Stimulated activated naive CD8-positive, alpha-beta T cell treated with anti-CD3 and anti-CD28 coated beads, Interleukin-15, Interleukin-2, amounts not matched to agents 100 ng/mL and 50 ng/mL, for 24 hours (primary cell): ENCODE results near the gene HSCB.
"Not testable (repeated sequence)": the region's sequence is repeated elsewhere in the genome, so short reads cannot be mapped to it uniquely, and the experiment has no call there.

Source experiments
- H3K27ac Mint-ChIP-seq: one replicate; pipeline ENCODE4 v1.8.0; 2021; ENCODE audit warnings: mild to moderate bottlenecking, mixed read lengths
- H3K27me3 Mint-ChIP-seq: one replicate; pipeline ENCODE4 v1.8.0; 2021; ENCODE audit warnings: mixed read lengths
- H3K36me3 Mint-ChIP-seq: one replicate; pipeline ENCODE4 v1.8.0; 2021; ENCODE audit warnings: low read depth, mixed read lengths
- H3K4me1 Mint-ChIP-seq: one replicate; pipeline ENCODE4 v1.8.0; 2021; ENCODE audit warnings: low read depth, mixed read lengths
- H3K4me3 Mint-ChIP-seq: one replicate; pipeline ENCODE4 v1.8.0; 2021; ENCODE audit warnings: mild to moderate bottlenecking, mixed read lengths
- H3K9me3 Mint-ChIP-seq: one replicate; pipeline ENCODE4 v1.8.0; 2021; ENCODE audit warnings: mixed read lengths

The HSCB gene, protein sequence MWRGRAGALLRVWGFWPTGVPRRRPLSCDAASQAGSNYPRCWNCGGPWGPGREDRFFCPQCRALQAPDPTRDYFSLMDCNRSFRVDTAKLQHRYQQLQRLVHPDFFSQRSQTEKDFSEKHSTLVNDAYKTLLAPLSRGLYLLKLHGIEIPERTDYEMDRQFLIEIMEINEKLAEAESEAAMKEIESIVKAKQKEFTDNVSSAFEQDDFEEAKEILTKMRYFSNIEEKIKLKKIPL

DNA sequence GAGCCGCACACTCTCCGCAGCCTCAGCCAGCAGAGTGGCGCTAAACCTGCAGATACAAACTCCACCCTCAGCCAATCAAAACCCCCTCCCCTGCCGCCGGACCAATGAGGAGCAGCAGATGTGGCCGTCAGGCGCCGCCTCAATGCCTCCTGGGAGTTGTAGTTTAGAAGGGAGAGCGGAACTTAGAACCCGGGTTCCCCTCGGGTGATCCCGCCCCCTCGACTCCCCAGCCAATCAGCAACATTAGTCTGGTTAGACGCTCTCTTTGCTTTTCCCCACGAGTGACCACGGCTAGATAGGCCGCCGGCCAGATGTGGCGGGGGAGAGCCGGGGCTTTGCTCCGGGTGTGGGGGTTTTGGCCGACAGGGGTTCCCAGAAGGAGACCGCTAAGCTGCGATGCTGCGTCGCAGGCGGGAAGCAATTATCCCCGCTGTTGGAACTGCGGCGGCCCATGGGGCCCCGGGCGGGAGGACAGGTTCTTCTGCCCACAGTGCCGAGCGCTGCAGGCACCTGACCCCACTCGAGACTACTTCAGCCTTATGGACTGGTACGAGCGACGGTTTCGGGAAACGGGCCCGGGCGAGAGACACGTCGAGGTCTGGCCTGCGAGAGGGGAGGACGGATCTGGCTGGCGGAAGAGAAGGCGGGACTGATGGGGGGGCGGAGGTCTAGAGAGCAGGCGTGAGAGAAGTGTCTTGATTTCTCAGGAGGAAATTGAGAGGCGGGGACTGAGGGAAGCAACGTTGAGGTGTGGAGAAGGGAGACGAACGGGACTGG is at the start of gene HSCB, which contains the start of gene CHEK2:
HSCB (plus strand) TSS at position 255 of the 777 bp plus-strand sequence; CDS start at position 312, 57 bp downstream.
CHEK2 (minus strand) TSS at position 36 of the 777 bp plus-strand sequence. CDS start 7,099 bp downstream, outside the sequence.
- Mint-ChIP-seq H3K4me1 (peaks cover 25% of the 10 kb centered on the region), H3K4me3 (peak within 1 kb of the TSS; percentile 89), H3K27ac (peak within 1 kb of the TSS; percentile 89), H3K36me3 (peaks cover 25% of the 10 kb centered on the region), H3K9me3 (no peaks in the 10 kb centered on the region), H3K27me3 (no peaks in the 10 kb centered on the region)

DNA sequence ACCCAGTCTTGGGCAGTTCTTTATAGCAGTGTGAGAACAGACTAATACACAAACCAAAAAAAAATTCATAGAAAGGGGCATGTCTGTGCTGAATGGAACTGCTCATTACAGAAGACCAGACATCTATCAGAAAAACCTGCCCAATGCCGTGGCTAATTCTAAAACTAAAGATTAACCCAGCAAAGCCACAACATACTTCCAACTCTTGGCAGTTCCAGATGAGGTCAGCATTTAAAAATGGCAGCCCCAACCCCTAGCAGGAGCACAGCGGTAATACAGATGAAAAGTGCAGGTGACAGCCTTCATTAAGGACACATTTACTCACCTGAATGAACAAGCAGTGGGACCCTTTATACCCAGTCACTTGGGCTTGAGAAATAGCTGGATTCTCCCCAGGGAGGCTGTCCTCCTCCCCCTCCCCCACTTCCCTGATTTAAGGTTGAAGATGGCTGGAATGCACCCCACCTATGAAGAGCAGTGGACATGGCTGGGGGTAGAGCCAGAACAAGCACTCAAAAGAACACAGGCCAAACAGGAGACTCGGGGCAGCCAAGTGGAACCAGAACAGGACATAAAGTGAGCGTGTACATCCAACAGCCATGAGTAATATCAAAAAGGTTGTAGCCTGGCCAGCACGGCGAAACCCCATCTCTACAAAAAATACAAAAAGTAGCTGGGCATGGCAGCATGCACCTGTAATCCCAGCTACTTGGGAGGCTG is 48.6 kb upstream of the HSCB start:
- peaks cover 11% of the 10 kb centered on the region for H3K36me3 Mint-ChIP-seq
- not testable (repeated sequence) for H3K27me3 Mint-ChIP-seq, H3K4me3 Mint-ChIP-seq, H3K4me1 Mint-ChIP-seq, H3K27ac Mint-ChIP-seq, H3K9me3 Mint-ChIP-seq

DNA sequence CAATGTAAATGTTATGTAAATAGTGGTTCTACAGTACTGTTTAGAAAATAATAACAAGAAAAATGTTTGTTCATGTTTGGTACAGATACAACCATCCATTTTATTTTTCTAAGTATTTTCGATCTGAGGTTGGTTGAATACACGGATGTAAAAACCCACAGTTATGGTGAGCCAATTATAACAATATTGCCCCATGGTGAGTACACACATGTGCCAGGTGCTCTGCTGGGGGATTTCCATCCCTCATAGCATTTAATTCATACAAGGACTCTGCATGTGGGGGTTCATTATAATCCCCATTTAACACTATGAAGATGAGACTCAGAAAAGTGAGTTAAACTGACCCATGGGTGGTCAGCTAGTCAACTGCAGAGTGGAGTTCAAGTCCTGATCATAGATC is 38.9 kb upstream of the HSCB start:
- peaks cover 11% of the 10 kb centered on the region for H3K36me3 Mint-ChIP-seq
- H3K27ac Mint-ChIP-seq = no peak overlapping the region
- H3K9me3 Mint-ChIP-seq = no peaks in the 10 kb centered on the region
- H3K4me3 Mint-ChIP-seq = no peak overlapping the region
- H3K27me3 Mint-ChIP-seq = no peaks in the 10 kb centered on the region
- H3K4me1 Mint-ChIP-seq = peaks cover 4% of the 10 kb centered on the region

DNA sequence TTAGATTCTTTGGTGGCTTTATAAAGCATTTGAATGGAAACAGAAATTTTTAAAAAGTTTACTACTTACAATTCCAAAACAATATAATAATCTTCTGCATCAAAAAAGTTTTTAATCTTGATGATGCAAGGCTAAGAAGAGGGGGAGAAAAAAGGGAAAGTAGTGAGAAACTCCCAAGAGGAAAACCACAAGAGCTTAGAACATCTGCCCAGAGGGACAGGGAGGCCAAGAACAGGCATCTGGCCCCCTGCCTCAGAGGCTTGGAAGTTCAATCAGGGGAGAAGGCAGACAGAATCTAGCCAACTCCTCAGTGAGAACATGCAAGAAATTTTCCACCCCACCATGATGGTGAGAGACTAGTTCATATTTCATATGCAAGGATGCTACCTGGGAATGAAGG is 38.4 kb upstream of the HSCB start:
- Mint-ChIP-seq H3K4me3 (no peak overlapping the region), H3K9me3 (no peaks in the 10 kb centered on the region), H3K36me3 (peaks cover 11% of the 10 kb centered on the region), H3K27me3 (no peaks in the 10 kb centered on the region), H3K27ac (no peak overlapping the region), H3K4me1 (peaks cover 4% of the 10 kb centered on the region)

DNA sequence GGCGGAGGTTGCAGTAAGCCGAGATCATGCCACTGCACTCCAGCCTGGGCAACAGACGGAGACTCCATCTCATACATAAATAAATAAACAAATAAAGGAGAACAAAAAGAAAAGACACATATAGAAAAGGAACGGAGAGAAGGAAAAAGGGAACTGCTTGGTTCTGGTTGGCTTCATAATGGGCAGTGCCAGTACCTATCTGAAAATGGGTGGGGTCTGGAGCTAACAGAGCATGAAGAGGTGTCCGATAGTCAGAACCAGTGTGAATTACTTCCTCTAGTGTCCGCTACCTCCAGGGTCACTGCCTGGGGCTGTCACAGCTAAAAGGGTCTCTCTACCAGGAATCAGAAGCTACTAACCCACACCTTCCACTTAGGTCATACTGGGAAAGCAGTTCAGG is 35.0 kb upstream of the HSCB start:
- no peaks in the 10 kb centered on the region for H3K27me3 Mint-ChIP-seq
- no peak overlapping the region for H3K4me3 Mint-ChIP-seq
- H3K4me1 Mint-ChIP-seq = peaks cover 4% of the 10 kb centered on the region
- H3K9me3 Mint-ChIP-seq = no peaks in the 10 kb centered on the region
- H3K27ac Mint-ChIP-seq = no peak overlapping the region
- H3K36me3 Mint-ChIP-seq = peaks cover 20% of the 10 kb centered on the region

DNA sequence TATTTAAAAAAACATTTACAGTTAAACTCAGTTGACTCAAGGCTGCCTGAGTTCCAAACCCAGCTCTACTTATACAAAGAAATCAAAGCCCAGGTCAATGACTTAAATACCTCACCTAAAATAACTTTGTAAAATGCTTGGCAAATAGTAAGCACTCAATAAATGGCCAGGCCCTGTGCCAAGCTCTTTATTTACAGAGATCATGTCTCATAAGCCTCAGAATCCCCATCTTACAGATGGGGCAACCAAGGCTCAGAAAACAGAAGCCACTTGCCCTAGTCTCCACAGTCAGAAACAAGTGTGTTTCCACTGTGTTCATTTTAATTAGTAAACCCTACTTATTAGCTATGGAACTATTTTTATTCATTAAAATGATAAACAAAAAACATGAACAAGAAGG is 31.7 kb upstream of the HSCB start:
- Mint-ChIP-seq H3K4me1 (peaks cover 15% of the 10 kb centered on the region), H3K4me3 (no peak overlapping the region), H3K9me3 (no peaks in the 10 kb centered on the region), H3K27ac (no peak overlapping the region), H3K36me3 (peaks cover 17% of the 10 kb centered on the region), H3K27me3 (no peaks in the 10 kb centered on the region)

DNA sequence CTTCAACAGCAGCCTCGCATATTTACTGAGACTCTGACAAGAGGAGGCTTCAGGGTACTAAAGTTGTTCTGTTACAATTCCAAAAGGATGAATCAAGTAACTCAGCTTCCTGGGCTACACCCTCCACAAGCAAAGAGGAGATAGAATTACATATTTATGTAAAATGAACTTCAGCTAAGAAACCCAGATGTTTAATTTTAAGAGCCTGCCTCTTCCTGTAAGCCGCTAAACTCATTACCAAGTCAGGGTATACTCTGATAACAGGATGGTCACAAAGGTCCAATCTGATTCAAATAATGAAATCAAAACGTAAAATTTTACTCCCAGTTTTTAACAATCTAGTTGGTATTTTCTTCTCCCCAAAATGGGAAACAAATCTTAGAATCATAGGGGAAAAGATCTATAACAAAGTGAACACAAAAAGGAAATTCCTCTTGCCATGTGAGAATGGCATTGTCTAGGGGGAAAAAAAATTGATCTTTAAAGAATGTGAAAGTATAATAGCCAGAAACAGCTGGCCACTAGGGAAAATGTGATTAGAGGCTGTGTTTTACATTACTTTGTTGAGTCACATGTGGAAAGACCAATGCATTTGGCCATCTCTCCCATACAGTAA is 31.2 kb upstream of the HSCB start:
- Mint-ChIP-seq H3K27me3 (no peaks in the 10 kb centered on the region), H3K4me3 (no peak overlapping the region), H3K36me3 (peaks cover 17% of the 10 kb centered on the region), H3K9me3 (no peaks in the 10 kb centered on the region), H3K4me1 (peaks cover 15% of the 10 kb centered on the region), H3K27ac (no peak overlapping the region)

DNA sequence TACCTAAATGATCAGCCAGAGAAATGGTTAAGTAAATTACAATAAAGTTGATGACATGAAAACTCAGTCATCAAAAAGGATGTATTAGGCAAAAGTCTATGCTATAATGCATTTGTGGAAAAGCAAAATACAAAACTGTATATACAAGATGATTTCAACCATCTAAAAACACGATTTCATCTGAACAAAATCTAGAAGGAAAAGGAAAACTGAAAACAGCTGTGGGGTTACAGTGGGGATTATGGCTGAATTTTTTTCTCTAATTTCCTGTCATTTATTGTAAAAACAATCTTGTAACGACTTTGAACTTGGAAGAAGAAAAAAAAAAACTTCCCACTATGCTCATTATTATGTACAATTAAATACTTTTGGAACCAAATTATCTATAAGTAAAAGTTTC is 30.5 kb upstream of the HSCB start:
- Mint-ChIP-seq H3K4me3 (no peak overlapping the region), H3K4me1 (peaks cover 15% of the 10 kb centered on the region), H3K27me3 (no peaks in the 10 kb centered on the region), H3K27ac (no peak overlapping the region), H3K9me3 (no peaks in the 10 kb centered on the region), H3K36me3 (peaks cover 17% of the 10 kb centered on the region)

DNA sequence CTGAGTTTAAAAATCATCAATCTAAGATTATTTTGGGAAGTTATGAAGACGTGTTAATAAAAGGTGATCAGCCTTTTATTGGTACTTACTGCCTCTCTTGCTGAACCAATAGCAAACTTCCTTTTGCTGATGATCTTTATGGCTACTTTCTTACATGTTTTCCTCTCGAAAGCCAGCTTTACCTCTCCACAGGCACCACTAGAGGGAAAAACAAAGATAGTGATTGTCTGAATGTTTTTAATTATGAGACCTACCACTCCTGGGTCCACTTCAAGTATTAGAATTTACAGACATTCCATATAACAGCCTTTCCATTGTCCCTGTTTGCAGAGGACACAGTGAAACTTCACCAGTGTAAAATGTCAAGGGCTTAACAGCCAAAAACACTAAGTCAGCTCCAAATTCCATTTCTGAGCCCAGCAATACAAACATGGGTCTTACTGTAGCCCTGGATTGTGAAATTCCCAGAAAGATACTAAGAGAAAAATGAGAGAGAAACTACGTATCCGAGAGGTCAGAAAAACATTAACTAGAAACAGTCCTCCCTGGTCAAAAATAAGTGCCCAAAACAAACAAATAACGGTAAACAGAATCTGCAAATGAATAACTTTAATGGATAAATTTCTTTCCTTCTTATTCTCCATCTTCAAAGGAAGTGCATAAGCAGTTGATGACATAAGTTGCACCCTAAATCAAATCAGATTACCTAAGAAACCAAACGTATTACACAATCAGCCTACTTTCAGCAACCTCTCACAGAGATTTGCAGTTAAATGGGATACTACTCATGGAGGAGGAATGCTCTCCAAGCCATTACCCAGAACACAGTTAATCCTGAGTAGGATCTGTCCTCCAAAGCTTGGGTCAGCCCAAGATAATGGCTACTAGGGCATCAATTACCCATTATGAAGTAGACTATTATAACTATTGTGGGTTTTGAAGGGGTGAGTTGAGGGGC is 29.7 kb upstream of the HSCB start:
- Mint-ChIP-seq H3K27ac (no peak overlapping the region), H3K36me3 (peaks cover 14% of the 10 kb centered on the region), H3K4me3 (no peak overlapping the region)

DNA sequence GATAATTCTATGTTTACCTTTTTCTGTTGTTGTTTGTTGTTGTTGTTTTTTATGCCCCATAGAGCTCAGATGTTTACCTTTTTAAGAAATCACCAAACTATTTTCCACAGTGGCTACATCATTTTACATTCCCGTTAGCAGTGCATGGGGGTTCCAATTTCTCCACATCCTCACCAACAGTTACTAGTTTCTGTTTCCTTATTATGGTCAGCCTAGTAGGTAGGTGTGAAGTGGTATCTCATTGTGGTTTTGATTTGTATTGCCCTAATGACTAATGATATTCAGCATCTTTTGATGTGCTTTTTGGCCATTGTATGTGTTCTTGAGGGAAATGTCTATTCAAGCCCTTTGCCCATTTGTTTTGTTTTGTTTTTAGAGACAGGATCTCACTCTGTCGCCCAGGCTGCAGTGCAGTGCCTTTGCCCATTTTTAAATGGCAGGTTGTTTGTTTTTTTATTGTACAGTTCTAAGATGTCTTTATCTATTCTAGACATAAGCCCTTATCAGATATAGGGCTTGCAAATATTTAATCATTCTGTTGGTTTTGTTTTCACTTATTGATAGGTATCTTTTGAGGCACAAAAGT is 27.7 kb upstream of the HSCB start:
- H3K9me3 Mint-ChIP-seq = no peaks in the 10 kb centered on the region
- no peak overlapping the region for H3K4me3 Mint-ChIP-seq
- H3K36me3 Mint-ChIP-seq = peaks cover 11% of the 10 kb centered on the region
- no peaks in the 10 kb centered on the region for H3K27me3 Mint-ChIP-seq
- no peak overlapping the region for H3K27ac Mint-ChIP-seq
- H3K4me1 Mint-ChIP-seq = peaks cover 14% of the 10 kb centered on the region

More for the DNA sequence above, 29.7 kb upstream of the HSCB start:
- Mint-ChIP-seq H3K9me3 (no peaks in the 10 kb centered on the region), H3K27me3 (no peaks in the 10 kb centered on the region), H3K4me1 (peaks cover 14% of the 10 kb centered on the region)

DNA sequence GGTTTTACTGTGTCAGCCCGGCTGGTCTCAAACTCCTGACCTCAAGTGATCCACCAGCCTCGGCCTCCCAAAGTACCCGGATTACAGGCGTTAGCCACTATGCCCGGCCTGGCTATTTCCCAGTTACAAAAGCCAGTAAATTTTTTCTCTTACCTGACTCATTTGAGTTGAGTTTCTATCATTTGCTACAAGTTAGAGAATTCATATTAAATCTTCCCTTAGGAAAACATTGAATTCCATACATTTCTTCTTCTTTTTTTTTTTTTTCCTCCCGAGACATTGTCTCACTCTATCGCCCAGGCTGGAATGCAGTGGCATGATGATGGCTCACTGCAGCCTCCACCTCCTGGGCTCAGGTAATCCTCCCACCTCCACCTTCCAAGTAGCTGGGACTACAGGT is 26.2 kb upstream of the HSCB start:
- Mint-ChIP-seq H3K4me1 (peaks cover 14% of the 10 kb centered on the region), H3K27ac (no peak overlapping the region), H3K9me3 (no peaks in the 10 kb centered on the region), H3K27me3 (no peaks in the 10 kb centered on the region), H3K4me3 (no peak overlapping the region), H3K36me3 (peaks cover 12% of the 10 kb centered on the region)

DNA sequence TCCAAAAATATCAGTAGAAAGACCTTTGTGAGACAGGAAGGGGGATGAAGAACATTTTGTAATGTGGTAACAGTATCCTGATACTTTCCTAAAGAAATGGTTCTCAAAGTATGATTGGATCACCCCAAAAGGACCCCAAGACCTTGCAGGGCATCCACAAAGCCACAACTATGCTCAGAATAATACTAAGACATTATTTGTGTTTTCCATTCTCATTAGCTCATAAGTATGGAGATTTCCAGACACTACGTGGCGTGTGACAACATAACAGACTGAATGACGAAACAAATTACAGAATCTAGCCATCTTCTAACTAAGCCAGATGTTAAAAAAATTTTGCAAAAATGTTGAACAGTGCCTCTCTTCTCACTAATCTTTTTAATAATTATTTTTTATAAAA is 25.2 kb upstream of the HSCB start:
- H3K4me1 Mint-ChIP-seq = peaks cover 14% of the 10 kb centered on the region
- no peaks in the 10 kb centered on the region for H3K9me3 Mint-ChIP-seq
- no peaks in the 10 kb centered on the region for H3K27me3 Mint-ChIP-seq
- H3K4me3 Mint-ChIP-seq = no peak overlapping the region
- no peak overlapping the region for H3K27ac Mint-ChIP-seq
- peaks cover 10% of the 10 kb centered on the region for H3K36me3 Mint-ChIP-seq

DNA sequence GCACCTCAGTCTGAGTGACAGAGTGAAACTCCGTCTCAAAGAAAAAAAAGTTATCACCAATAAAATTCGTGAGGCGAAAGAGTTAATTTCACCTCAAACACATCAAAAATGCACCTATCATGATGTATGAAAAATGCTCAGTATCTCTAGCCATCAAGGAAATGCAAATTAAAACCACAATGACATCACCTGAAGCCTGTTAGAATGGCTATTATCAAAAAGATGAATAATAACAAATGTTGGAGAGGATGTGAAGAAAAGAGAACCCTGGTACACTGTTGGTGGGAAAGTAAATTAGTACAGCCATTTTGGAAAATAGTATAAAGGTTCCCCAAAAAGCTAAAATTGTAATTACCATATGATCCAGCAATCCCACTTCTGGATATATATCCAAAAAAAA is 23.8 kb upstream of the HSCB start:
- H3K4me3 Mint-ChIP-seq = no peak overlapping the region
- H3K9me3 Mint-ChIP-seq = no peaks in the 10 kb centered on the region
- peaks cover 14% of the 10 kb centered on the region for H3K4me1 Mint-ChIP-seq
- H3K36me3 Mint-ChIP-seq = peaks cover 10% of the 10 kb centered on the region
- H3K27ac Mint-ChIP-seq = no peak overlapping the region
- no peaks in the 10 kb centered on the region for H3K27me3 Mint-ChIP-seq

DNA sequence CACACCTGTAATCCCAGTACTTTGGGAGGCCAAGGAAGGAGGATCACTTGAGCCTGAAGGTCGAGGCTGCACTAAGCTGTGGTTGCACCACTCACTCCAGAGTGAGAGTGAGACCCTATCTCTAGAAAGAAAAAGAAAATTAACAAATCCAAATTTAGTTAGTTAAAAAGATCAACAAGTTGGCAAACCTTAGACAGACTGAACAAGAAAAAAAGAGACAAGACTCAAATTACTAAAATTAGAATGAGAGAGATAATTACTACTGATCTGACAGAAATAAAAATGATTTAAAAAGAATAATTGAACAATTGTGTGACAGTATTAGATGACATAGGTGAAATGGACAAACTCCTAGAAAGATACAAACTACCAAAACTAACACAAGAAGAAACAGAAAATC is 13.8 kb upstream of the HSCB start:
- H3K36me3 Mint-ChIP-seq = peaks cover 20% of the 10 kb centered on the region
- no peaks in the 10 kb centered on the region for H3K27me3 Mint-ChIP-seq
- H3K9me3 Mint-ChIP-seq = no peaks in the 10 kb centered on the region
- H3K4me1 Mint-ChIP-seq = peaks cover 5% of the 10 kb centered on the region
- H3K27ac Mint-ChIP-seq = no peak overlapping the region
- H3K4me3 Mint-ChIP-seq = no peak overlapping the region
